ENCODE data around the gene PTPRN2.
"Not testable (repeated sequence)": the region's sequence is repeated elsewhere in the genome, so short reads cannot be mapped to it uniquely, and the experiment has no call there.

Gene PTPRN2

DNA sequence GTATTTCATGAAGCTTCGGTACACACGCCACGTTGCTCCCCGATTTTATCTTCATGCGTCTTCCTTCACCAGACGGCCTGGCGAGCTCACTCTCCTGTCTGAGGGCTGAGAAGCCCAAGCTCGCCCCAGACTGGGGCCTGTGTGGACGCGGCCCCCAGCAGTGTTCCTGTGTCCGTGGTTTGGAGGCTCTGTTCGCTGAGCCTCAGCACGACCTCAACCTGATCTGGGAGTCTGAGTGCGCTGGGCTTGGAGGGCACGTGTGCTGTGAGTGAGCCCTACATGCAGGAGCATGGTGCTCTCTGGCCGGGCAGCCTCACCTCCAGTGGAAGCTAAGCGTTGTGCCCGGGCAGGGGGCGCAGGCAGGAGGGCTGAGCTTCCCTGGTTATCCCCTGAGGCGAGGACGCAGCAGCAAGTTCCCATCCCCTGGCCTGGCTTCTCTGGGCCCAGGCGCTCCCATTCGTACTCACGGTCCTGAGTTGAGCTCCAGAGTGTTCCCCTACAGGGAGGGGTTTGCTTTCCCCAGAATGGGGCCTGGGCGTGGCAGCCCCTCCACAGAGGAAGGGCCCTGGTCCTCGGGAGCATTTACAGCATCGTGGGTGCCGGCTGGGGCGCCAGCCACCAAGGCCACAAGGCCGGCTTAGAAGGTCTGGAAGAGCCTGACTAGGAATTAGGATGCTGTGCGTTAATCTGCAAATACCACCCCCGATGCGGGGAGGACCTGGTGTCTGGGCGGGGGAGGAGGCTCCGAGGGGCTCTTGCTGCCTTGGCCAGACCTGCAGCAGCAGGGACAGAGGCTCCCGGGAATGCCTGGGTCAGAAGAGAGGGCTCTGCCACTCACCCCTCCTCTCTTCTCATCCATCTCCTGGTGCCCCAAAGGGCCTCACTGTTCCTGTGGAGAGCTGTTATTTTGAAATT lies 850.2 kb downstream of the PTPRN2 start:
- DNase-seq (ENCODE audit: low read depth in 2 of 2): no peak

DNA sequence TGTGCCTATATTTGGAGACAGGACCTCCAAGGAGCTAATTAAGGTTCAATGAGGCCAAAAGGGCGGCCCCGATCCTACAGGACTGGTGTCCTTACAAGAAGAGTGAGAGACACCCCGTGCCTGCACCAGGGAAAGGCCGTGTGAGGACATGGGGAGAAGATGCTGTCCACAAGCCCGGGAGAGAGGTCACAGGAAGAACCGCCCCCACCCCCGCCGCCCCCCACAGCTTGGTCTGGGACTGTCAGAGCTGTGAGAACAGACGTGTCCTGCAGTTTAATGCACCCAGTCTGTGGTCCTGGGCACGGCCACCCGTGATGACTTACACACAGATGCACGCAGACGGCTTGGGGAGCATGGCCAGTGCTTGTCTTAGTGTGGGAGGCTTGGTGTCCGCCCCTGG lies 851.3 kb downstream of the PTPRN2 start:
- no peak for DNase-seq (ENCODE audit: low read depth in 2 of 2)

DNA sequence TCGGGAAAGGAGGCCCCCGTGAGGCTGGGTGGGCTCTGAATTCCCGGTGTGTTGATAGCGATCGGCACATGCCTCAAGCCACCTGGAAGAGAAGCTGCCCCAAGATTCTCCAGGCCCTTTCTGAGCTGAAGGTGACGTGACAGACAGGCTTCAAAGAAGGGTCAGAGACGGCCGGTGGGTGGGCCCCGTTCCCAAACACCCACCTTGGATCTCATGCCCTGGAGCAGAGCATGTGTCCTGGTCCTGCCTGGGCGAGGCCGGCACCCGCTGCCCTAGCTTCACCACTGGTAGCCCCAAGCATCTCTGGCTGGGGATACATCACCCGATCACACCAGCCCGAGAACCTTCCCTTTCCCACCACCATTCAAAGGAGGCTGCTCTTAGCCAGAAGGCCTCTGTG lies 851.8 kb downstream of the PTPRN2 start:
- no peak for DNase-seq (ENCODE audit: low read depth in 2 of 2)

DNA sequence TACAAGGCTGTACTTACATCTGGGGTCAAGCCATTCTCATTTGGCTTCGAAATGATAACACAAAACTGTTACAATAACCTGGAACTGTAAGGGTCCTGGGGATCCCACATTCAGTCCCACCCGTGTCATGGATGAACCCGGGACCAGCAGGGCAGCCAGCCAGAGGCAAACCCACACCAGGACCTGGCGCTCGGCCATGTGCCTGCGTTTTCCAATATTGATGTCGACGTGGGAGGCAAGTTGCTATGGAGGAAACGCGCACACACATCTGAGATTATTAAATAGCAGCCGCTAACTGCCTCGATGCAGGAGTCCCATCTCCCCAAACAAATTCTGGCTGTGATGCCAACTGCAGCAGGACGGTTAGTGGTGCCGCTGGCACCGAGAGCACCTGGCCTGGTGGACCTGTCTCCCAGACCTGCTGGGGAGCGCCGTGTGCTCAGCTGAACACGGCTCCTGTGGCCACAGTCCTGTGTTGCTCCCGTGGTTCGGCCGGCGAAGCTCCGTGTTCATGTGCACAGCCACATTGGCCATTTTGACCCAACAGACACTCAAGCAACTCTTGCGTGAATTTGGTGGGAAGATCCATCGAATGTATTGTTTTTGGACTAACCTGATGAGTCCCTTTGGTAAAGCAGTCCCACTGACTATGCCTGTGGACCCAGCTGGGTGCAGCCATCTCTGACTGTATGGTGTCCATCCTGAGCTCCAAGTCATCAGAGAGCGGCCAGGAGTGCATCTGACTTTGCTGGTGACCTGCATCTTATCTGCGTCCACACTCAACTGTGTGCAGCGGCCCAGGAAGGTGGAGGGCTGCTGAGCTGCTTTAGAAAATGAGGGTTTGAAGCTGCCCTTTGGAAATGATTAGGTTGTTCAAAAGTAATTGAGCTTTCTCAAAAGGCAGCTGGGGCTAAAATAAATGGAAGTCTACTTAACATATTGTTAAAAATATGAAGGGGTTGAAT lies 852.7 kb downstream of the PTPRN2 start:
- DNase-seq (ENCODE audit: low read depth in 2 of 2): no peak

DNA sequence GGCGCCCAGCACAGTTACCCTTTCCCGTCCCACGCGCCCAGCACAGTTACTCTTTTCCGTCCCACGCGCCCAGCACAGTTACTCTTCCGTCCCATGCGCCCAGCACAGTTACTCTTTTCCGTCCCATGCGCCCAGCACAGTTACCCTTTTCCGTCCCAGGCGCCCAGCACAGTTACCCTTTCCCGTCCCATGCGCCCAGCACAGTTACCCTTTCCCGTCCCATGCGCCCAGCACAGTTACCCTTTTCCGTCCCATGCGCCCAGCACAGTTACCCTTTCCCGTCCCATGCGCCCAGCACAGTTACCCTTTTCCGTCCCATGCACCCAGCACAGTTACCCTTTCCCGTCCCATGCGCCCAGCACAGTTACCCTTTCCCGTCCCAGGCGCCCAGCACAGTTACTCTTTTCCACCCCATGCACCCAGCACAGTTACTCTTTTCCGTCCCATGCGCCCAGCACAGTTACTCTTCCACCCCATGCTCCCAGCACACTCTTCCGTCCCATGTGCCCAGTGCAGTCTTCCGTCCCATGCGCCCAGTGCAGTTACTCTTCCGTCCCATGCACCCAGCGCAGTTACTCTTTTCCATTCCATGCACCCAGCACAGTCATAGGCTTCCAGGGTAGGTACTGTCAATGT lies 853.7 kb downstream of the PTPRN2 start:
- not testable (repeated sequence) for DNase-seq (ENCODE audit: low read depth in 2 of 2)

DNA sequence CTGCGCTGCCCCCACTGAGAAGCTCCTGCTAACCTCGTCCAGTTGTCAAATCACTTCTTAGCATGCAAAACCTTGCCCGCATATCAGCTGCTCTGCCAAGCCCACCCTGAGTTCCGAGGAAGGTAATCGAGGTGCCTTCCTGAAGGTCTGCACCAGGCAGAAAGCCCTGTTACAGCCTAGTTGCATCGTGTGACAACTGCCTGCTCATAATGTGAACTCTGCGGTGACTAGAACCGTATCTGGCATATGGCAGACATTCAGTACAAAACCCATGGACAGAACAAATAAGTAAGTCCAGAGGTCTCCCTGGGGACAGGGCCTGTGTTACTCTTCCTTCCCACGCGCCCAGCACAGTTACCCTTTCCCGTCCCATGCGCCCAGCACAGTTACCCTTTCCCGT lies 856.5 kb downstream of the PTPRN2 start:
- no peak for DNase-seq (ENCODE audit: low read depth in 2 of 2)

DNA sequence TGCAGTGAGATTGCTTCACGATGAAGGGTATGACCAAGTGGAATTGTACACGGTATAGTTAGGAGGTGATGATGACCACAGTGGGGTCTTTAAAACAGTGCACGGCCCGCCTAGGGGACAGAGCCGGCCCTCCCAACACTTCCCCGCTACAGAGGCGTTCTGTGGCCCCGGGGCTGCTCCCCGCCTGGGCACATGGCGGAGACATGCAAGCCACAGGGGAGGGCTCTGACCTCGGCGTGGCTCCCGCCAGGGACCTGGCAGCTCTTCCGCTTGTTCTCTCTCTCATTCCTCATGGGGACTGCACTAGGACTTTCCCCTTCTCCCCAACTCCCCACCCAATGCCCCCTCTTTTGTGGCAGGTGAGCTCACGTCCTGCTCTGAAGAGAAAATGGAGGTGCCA lies 857.0 kb downstream of the PTPRN2 start:
- DNase-seq (ENCODE audit: low read depth in 2 of 2): no peak

DNA sequence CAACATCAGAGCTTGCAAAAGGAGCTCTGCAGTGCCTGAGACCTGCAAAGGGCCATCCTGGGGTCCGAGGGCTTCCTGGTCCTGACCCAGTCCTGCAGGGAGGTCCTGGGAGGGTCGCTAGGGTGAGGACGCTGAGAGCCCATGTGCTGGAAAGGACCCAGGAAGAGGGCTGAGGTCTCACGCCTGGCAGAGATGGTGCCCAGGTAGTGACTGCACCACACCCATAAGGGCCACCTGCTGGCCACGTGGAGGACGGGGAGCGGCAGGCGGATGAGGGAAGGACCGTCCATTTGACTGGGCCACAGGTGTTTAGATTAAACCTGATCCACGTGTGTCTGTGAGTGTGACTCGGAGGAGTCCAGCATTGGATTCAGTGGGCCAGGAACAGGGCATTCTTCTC lies 858.1 kb downstream of the PTPRN2 start:
- no peak for DNase-seq (ENCODE audit: low read depth in 2 of 2)

DNA sequence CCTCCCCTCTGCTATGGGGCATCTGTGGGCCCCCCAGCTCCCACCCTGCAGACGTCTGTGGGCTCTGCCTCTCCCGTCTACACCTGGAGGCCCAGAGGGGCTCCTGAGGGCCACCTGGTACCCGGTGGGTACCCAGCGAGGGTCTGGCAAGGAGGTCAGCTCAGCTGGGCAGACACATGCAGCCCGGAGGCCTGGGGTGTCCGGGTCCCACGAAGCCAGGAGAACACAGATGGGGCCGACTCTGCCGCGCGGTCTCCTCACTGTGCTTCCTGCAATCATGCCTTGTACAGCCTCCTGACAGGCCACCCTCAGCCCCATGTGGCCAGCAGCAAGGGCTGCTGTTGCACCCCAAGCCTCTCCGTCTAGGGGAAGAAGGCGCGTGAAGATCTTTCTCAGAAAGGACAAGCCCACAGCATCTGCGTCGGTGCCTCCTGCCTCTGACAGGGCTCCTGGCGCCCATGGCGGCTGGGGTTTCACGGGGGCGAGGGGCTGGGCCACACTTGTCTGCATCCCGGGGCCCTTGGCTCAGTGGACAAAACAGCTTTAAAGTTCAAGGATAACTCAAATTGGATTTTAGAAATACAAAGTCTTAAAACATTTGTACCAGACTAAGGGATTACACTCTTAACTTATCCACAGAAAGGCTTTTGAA lies 859.5 kb downstream of the PTPRN2 start:
- DNase-seq (ENCODE audit: low read depth in 2 of 2): no peak

DNA sequence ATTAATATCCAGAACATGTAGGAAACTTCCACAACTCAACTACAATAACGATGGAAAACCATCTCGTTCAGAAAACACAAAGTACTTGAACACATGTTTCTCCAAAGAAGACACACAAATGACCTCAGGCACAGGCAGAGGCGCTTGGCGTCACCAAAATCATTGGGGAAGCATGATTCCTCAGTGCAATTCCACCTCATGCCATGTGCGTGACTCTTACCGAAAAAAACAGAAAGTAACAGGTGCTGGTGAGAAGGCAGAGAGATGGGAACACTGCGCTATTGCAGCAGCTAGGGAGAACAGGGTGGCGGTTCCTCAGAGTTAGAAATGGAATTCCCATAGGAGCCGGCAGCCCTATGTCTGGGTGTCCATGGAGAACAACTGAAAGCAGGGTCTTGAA lies 860.9 kb downstream of the PTPRN2 start:
- no peak for DNase-seq (ENCODE audit: low read depth in 2 of 2)

DNA sequence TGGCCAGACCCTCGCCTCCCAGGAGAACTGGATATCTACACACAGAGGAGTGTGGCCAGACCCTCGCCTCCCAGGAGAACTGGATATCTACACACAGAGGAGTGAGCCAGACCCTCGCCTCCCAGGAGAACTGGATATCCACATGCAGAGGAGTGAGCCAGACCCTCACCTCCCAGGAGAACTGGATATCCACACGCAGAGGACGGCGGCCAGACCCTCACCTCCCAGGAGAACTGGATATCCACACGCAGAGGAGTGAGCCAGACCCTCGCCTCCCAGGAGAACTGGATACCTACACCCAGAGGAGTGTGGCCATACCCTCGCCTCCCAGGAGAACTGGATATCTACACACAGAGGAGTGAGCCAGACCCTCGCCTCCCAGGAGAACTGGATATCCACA lies 862.3 kb downstream of the PTPRN2 start:
- not testable (repeated sequence) for DNase-seq (ENCODE audit: low read depth in 2 of 2)

DNA sequence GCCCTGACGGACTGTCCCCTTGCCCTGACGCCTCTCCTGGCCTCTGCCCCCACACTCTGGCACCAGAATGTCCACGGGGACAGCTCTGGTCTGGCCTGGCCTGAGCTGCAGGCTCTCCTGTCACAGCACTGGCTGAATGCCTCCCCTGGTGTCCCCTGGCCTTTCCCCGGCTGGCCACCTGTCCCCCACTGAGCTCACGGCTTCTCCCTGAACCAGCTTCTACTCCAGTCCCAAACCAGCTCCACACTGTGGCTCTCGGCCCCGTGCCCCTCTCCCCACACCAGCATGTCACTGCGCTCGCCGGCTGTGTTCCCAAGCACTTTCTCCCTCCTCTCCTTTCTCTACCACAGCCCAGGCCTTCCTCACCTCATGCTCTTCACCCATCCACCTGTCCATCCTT lies 864.4 kb downstream of the PTPRN2 start:
- DNase-seq (ENCODE audit: low read depth in 2 of 2): no peak

DNA sequence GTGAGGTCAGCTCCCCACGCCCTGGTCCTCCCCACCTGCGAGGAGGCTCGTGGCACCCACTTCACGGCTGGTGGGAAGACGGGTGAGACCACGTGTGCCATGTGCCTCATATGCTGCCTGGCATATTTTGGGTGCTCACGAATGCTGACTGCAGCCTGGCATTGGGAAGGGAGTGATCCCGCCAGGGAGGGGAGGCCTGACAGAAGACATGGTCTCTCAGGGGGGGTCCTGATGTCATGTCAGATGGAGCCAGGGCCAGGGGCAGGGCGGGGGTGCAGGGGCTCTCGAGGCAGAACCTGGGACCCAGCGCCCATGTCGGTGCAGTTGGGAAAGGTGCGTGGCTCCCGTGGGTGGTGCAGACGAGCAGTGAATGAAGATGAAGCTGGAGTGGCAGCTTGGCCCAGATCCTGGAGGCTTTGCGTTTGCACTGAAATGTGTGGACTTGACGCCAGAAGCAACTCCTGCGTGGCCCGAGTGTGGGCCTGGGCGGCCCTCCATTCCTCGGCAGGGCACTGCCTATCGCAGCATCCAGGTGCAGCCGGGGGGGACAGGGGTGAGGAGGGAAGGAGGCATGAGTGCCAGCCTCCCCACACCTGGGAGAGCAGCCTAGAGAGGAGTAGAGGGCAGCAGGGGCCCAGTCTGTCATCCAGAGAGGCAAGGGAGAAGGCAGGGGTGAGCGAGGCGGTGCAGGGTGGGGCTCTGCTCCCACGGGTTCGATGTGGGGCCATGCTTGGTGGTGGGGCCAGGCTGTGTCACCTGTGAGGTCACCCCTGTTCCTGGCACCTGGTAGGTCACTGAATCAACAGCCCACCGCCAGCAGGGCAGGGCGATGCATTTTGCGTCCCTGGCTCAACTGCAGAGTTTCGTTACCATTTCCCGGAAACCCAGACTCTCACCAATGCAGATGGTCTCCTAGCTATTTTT lies 865.2 kb downstream of the PTPRN2 start:
- DNase-seq (ENCODE audit: low read depth in 2 of 2): no peak

DNA sequence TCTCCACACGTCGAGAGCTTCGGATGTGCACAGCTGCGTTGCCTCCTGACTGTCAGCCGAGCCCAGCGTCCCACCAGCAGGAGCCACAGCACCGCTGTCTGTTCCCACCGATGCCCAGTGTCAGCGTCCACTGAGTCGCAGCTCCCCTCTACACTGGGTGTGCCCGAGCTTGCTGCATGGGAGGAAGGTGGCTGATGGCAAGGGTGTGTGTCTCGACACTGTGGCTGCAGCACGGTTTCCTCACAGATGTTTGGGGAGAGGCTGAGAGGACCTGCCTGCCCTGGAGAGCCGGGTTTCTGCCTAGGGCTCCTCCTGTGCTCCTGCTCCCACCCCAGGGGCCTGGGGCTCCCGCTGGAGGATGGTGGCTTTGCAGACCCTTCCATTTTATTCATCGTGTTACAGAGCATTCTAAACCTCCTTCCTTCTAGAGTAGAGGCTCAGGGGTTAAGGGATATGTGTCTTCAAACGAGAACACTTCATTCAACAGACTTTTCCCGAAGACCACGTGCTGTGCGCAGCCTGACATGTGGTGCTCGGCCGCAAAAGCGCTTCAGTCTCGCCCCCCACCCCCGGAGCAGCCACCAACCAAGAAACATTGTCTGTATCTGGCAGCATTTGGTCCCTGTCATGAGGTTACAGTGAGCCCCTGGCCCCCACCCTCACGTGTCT lies 866.0 kb downstream of the PTPRN2 start:
- no peak for DNase-seq (ENCODE audit: low read depth in 2 of 2)

DNA sequence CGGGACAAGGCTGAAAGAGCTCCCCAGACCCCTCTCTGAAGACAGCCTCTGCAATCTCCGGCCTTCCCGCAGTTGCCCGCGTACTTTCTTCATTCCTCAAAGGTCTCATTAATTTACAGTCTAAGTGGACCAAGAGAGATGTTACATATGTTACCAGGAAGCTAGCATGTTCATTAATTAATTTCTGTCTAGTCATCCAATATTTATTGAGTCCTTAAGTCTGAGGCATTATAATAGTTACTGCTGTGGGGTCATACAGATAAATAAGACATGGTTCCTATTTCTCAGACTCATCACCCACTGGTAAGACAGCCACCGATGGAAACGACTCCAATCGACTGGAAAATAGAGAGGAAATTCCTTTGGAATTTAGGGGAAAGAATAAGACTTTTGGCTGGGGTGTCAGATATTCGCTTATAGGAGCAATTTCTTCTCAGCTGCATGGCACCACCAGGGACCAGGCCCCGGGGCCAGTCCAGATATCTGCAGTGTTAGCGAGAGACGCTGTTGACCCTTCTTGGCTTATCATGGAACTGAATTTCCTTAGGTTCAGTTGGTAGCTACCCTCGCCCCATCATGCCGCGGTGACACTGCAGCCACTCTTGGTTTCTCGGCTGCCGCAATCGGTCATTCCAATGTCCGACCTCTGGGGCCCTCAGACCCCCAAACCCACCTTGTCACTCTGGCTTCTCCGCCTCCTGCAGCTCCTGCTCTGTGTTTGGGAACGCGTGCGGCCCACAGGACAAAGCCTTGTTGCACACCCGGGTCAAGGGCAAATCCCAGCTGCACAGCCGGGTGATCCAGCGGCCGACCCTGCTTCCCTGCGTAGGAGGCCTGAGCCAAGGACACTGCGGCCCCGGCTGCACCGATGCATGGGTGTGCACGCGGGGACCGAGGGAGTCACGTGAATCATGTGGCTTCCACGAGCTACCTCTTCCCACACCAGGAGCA lies 867.6 kb downstream of the PTPRN2 start:
- no peak for DNase-seq (ENCODE audit: low read depth in 2 of 2)

DNA sequence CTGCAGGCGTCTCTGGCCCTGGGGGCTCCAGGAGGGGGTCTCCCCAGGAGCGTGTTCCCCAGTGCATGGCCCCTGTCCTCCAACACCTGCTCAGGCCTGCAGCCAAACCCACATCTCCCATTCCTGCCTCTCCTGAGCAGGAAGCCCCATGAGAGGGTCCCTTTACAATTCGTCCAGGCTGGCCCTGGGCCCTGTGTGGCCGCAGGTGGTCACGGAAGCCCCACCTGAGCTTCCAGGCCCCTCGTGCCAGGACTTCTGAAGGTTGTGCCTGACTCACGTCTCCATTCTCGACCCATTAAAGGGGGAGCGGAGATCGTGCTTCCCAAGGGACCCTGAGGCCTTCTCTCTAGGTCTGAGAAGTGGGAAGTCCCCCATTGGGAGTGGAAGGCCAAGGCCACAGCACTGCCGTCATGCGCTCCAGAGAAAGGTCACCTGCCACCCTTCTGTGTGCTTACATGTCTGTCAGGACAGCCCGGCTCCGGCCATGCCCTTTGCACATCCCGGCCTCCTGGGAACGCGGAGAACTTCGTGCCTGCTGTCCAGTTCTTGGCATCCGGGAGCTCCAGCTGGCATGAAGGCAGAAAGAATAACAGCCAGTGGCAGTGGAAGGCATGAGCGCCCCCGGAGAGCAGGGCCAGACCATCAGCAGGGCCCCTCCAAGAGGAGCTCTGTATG lies 868.5 kb downstream of the PTPRN2 start:
- DNase-seq (ENCODE audit: low read depth in 2 of 2): no peak

DNA sequence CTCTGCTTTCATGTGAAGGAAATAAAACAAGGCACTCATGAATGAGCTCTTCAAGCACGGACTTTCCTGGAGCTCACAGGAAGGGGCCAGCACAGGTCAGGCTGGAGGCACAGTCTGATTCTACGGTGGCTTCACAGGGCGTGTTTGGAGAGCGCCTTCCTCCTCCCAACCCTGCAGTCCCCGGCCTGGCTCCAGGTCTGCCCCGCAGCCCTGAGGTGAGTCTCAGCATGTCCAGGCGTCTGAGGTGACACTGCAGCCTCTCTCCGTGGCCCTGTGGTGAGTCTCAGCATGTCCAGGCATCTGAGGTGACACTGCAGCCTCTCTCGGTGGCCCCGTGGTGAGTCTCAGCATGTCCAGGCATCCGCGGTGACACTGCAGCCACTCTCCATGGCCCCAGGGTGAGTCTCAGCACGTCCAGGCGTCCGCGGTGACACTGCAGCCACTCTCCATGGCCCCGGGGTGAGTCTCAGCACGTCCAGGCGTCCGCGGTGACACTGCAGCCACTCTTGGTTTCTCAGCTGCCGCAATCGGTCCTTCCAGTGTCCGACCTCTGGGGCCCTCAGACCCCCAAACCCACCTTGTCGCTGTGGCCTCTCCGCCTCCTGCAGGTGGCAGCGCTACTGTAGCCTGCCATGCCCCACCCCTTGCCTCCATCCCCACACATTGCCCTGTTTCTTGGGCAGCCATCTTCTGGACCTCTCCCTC lies 869.2 kb downstream of the PTPRN2 start:
- DNase-seq (ENCODE audit: low read depth in 2 of 2): no peak

Data from stimulated activated CD8-positive, alpha-beta memory T cell treated with anti-CD3 and anti-CD28 coated beads, Interleukin-15, amount 100 ng/mL, for 48 hours (primary cell).